Activated T-helper 1 cell treated with anti-CD3 and anti-CD28 coated beads, Interleukin-2, amount 50 U/mL, for 16 hours (primary cell): Measurements from ENCODE around the gene EVX2.

Experiments used
- DNase-seq, 2 donors: peaks; one replicate each; pipeline ENCODE4 v3.0.0-alpha.2; 2020; ENCODE audit warnings: low read depth in 1 of 2, low spot score in 1 of 2

EVX2 gene

DNA sequence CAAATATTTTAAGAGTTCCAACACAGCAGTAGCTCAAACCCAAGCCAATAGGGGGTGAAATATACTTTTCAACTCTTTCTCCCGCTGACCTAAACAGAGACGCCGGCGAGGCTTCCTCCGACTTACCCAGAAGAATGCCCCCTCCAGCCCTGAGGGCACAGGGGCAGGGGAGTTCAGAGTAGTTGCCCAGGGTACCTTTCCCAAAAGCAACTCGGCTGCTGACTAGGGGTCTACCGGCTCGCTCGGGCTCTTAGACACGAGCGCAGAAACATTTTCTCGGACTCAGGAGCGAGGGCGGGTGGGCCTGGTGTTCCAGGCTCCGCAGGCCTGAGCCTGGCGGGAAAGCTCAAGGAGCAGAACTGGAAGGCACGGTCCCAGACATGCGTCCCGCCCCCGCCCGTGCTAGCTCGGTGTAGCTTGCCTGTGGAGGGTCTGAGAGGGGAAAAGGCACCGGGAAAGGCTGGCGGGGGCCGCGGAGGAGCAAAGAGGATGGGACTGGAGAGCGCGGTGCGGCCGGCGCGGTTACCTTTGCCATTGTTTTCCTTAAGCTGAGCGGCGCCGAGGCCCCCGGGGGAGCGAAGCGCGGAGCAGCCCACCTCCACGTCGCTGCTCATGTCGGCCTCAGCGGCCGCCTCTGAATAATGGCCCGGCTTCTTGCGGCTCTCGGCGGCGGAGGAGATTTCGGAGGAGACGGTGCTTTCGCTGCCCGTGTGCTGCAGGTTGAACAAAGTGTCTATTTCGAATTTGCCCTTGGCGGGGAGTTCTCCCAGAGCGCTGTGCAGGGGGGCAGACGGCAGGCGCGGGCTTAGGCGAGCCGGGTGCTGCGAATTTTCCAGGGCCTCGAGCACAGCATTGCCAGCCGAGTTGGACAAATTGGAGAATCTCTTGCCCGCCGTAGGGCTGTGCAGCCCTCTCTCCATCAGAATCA, 674 bp downstream of the EVX2 start:
- DNase-seq = no peak

DNA sequence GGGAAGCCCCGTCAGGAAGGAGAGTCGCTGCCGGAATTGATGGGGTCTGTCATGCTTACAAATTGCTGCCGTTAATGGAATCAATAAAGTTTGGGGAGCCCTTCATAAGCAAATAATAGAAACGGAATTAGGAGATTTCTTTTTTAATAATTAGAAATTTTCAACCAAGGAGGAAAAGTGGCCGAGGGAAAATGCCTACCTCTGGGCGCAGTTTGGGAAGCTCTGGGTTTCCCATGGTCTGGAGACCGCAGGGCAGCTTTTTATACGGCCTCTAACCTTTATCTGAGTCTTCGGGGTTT, 1.3 kb downstream of the EVX2 start:
- no peak for DNase-seq

DNA sequence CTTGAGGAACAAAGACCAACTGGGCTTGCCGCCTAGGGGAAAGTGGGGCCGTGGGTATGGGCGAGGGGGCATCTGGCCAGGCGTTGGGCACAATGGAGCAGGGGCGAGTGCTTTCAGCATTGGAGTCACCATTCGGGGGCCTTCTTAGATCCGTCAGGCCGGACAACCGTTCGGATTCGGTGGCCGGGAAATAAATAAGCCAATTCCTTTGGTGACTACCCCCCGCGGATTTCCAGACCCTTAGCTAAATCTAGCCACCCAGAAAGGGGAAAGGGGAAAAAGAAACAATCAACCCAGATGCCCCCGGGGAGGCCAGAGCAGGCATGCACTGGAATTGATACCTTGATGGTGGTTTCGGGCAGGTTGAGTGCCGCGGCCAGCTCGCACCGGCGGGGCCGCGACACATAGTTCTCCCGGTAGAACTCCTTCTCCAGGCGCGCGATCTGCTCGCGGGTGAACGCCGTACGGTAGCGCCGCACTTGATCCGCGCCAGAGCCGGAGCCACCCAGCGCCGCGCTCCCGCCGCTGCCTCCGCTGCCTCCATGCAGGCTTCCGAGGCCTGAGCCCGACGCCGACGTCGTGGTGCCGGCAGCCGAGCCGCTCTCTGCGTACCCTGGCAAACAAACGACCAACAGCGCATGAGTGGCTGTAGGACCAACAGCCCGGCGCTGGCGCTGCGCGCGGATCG, 1.8 kb downstream of the EVX2 start:
- no peak for DNase-seq

DNA sequence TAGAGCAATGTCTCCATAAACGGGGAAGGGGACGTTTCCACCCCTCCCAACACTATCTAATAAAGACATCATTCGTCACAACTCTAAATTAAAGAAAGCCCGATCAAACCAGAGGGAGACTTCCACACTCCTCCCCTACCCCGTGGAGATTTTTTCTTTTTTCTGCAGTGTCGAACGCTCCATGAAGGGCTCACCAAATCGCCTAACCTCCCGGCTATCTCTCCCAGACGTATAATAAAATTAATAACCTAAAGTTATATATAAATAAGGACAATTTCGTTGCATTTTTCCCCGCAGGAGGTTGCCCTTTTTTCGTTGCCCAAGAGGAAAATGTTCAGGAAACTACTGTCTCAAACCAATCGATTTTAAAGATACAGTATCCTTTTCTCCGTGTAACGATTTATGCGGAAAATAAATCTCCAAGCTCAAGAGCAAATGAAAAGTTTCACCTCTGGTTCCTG, 2.4 kb downstream of the EVX2 start:
- no peak for DNase-seq

DNA sequence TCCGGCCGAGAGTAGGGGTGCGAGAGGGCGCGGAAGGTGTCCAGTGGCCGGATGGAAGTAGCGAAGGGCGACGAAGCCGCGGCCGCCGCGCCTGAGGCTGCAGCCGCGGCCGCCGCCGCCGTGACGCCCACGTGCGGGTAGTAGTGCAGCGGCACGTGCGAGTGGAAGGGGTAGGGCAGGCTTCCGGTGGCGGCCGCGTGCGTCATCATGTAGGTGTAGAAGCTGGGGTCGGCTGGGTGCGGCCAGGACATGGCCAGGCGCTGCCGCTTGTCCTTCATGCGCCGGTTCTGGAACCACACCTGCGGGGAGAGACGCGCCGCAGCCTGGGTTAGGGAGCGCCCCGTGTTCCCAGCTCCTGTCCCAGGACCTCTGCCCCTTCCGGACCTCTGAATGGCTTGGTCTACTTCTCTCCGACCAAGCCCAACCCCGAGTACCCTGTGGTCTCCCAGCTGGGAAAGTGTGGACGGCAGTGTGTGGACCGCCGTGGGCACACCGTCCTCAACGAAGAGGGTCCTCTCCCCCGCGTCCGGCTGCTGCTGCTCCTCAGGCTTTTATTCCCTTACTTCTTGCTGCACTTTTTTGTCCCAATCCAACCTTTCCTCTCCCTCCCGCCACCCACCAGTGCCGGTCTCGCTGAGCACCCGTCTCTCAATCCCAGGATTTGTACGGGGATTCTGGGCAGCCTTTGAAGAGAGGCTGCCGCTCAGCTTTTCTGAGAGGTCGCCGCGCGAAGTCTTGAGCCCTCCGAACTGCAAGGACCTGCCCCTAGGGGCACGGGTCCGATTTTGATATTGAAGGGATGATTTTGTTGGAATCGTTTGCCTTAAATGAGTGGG, 3.0 kb downstream of the EVX2 start:
- DNase-seq = no peak

DNA sequence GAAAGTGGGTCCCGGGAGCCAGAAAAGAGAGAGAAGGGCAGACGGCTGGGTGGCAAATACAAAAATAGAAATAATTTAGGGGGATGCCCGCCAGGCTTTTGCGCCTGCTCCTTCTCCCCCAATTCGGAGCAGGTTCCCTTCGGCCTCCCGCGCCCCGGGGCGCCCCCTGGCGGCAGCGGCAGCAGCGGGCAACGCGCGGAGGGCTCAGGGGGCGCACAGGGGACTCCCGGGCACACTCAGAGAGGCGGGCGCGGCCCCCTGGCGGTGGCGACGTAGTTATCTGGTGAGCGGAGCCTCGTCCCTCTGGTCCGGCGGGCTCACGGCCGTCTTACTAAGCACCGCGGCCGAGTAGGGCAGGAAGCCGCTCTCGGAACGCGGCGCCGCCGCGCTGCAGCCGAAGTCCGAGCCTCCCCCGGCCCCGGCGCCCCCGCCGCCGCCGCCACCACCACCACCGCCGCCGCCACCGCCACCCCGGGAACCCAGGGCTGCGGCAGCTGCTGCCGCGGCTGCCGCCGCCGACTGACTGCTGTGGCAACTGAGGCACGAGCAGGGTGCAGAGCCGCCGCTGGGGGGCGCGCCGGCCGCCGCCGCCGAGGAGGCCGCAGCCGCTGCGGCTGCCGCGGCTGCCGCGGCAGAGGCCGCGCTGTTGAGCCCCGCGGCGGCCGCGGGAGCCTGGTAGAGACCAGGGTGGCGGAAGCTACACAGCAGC, 3.8 kb downstream of the EVX2 start:
- DNase-seq = no peak

DNA sequence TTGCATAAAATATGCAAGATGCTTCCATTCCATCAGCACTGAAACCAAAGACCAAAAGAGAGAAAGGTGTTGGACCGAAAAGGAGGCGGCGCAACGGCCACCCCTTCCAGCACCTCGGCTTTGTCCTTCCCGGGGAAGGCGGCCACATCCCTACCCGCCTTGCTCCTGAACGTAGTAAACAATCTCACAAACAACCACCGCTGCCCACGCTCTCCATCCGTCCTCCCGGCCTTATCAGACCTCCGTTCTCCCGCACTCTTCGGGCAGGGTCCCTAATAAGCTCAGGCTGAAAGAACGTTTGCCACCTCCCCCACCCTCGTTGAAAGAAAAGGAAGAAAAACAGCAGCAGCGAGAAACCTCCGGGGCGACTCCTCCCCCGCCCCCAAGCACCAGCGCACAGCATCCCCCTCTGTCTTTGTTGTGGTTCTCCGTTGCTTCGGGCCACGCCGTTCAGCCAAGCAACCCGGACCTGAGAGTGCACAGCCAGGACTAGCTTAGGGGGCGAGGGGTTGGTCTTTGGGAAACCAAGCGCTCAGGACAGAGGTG, 4.4 kb downstream of the EVX2 start:
- no peak for DNase-seq

DNA sequence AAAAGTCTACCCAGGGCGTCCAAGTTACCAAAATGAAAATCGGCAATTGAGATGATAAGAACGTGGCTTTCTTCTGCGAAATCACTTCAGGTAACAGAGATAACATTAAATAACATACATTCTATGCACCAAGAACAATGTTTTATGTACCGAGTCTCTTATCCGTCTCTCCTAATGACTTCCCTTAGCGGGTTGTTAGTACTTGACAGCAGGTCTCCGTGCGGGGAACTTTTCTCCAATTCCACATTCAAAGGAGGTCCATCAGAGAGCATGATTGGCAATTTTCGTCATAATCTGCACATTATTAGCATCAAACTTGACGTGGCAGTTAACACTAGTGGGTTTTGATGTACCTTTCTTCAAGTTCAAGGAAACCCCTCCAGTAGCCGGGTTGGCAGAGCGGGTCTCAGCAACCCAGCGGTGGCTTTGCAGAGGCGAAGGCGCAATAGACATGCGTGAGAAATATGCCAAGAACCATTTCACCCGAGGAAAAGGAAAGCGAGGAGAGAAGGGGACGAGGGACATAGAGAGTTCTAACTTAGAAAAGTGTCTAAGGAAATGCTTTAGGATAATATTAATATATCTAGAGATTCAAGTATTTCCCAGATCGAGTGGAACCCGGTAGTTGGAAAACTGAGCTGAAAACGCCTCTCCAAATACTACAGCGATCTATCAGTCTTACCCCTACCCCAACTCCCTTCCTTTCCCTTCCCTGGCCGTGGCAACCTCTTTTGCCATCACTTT, 5.0 kb downstream of the EVX2 start:
- no peak for DNase-seq

DNA sequence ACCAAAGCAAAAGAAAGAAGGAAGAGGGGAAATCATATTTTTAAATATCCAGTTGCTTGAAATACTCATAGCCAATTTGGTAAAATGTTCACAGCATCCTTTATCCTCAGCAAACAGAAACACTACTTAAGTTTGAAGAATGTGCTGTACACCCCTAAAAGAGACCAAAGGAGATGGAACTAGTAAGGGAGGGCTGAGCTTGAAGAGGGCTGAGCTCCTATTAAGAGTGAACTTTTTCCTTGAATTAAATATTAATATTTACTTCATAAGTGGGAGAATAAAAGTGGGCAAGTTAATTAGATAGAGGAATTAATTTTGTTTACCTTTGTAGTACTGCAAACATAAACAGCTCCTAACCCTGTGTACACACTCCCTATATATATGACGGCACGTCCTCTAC, 7.0 kb downstream of the EVX2 start:
- DNase-seq = no peak

DNA sequence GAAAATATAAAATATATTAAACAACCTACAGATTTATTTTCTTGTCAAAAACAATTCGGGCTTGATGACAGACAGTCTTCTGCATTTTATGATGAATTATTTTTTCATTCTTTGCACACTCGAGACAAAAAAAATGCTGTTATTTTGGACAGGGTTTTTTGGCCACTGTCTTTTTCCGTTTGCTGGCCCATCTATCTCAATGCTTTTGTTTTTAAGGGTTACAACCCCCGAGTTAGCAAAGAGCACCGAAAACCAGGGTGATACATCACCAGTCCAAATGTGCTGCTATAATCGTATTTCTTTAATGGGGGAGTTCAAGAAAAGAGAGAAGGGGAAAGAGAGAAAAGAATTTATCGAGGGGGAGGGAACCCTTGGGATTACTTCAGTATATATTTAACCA, 7.7 kb downstream of the EVX2 start:
- no peak for DNase-seq

DNA sequence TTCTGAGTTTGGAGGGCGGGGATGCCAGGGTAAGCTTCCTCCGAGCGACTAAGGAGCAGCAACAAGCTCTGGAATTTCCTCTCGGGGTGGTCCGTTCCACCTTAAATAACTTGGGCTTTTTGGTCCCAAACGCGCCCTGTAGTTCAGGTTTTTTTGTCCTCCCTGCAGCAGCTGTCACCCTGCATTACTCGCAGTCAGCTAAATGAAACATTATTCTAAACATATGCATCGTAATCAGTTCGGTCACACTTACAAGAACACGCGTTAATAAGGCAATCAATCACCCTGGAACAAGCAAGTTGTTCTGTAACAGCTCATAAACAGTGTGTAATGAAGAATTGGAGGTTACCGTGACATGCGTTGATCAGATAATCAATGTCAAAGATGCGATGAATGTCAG, 8.3 kb downstream of the EVX2 start:
- no peak for DNase-seq

DNA sequence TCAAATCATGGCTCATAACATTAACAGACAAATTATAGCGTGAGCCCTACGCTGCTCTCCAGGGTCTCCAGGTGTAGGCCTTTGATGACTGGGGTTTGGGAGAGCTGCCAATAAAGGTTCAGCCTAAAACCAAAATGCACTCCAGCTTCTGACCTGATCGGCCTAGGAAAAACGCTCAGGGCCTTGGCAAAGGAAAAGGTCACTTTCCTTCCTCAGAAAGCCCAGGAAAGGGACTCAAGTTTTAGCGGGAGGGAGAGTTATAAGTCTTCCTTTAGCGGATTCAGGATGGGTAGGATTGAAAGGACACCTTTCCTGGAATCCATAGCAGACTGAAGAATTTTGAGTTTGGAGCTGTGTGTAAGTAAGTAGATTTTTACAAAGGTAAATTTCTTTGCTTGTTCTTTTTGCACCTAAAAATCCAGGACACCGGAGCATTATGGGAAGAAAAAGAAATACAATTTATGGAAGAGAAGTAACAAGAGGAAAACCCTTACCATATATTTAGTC, 8.8 kb downstream of the EVX2 start:
- DNase-seq = no peak

DNA sequence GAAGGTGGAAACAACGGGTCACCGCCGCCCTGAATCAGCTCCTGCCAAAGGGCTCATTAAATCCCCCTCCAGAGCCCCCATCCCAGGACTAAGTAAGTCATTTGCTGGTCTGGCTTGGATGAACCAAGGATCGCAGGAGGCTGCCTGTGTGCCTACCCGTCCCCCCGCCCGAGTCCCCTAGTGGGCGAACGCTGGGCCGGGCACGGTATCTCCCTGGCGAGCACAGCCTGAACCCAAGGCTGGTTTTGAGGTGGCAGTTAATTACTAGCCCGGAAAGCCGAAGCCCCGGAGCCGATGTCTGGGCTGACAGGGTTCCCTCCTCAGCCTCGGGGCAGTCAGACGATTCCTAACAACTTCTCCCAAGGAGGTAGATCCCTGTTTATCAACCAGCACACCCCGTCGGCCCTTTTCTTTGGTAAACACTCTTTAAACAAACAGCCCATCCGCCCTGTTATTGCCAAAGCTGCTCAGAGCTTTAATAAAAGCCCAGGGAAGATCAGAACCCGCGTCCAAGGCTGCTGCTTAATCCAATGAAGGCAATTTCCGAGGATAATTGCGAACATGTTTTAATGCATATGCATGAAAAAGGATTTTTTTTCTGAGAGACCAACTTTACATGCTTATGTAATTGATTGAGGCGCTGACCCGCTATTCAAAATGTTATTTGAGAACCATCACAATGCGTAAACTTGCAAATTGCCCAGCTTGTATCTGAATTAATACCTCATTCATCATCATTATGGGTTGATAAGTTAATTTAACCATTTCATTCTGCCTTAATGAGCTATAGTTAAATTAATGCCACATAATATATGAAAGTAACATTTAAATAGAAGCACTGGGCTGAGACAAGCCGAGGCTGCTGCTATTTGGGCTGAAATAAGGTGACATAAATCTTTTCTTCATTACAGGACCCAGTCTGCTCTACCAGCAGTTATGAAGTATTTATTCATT, 10.5 kb downstream of the EVX2 start:
- no peak for DNase-seq

DNA sequence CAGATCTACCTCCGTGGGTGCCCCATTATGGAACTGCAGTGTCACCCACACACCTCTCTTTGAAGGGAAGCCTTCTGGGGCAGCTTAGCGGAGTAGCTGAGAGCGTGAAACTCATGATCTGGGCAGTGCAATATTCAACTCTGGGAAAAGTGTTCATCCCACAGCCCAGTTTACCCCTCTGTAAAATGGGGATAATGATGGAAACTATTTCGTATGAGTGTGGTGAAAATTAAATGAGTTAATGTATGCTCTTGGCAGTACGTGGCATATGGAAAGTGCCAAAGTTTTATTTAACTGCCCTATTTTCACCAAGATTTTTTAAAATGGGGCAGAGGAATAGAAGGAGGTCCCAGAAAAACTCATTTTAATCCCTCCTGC, 11.5 kb downstream of the EVX2 start:
- no peak for DNase-seq

DNA sequence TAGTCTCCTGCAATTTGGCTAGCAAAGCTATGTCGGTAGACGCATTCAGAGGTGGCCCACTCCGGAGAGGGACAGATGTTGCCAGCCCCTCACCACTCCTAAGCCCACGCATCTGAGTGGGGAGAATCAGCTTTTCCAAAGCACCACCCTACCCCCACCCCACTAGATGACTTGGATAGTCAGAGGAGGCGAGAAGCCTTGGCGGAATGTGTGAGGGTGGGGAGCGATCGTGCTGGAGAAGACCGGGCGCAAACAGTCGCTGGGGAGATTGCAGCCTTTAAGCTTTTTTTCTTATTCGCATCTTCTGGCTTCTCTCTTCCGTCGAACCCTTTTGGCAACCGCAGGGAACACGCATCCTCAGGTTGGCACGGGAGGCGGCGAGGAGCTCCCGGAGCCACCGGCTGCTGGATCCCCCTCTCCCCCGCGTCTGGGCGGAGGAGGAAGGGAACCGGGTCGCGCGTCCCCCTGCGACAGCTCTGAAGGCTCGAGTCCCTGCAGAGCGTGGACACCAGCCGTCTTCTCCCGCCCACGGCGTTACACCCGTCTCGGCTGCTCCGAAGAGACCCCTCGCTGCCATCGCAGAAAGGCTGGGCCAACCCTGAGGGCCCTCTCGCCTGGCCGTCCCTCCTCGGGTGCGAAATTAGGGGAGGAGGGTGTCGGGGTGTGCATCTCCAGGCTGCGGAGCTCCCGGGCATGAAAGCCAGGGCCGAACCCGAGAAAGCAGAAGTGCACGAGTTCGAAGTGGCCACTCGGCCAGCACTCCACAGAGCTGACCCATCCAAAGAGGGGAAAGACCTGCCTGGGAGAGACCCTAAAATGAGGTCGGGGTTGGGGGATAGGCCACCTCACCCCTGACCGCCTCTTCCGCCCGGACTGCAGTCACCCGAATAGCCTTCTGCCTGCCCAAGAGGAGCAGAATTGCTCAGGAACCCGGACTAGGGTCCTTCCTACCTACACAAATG, 12.2 kb downstream of the EVX2 start:
- DNase-seq = no peak

DNA sequence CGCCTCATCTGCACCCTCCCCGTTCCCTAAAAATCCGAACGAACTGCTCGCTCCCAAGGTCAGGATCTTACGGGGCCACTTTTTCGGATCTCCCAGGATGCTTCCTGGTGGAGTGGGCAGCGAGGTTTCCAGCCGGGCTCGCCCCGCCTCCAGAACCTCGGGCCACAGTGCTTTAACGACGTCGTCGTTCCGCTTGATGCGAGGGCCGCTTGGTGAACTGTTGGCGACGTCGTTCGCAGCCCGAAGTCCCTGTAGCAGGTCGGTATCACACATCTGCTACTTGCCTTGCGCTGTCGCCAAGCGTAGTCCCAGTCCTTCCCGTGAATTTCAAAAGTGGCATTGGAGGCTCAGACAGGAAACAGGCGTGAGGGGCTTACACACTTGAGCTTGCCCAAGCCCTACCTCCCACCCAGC, 15.3 kb downstream of the EVX2 start:
- DNase-seq = no peak

DNA sequence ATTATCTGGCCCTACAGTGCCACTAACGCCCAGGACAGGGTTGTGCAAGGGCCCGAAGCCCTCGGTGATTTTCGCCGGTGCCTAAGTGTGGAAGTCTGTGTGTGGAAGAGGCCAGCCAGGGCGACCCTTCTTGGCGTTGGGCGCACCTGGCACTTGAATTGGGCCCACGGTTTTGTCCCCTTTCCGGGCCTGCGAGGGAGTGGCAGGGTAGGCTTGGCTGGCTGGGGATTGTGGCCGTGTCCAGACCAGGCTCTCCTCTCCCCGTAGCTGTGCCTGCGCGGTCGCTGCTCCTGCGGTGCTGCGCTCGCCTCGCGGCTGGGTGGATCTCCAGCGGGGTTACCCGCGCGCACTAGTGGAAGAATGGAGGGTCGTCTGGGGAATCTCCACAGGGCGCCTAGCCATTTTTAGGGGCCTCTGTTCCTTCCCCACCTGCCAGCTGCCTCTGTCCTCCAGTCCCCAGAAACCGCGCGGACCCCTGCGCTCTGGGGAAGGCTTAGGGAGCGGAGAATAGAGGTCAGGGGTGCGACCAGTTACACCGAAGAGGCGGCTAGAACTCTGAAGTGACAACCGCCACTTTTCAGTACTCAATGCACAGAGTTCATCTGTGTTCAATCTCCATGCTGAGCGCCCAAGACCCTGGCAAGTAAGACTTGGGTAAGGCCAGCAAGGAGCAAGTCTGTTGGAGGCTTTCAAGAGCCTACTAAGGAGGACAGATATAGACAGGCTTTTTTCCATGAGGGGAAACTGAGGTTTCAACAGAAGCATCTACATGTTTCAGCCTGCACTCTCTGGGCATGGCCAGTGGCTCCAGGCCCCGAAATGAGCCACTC, 16.0 kb downstream of the EVX2 start:
- DNase-seq = no peak
